ENCODE measurements around the gene ACOX1. TPM values are rescaled to one million over a fixed set of nuclear protein-coding genes. Genes with fewer than 3 reads are reported as not detected.

Gene ACOX1
- total and polyA plus RNA-seq, 8 donors, result 25.6 to 81.0 (median 31.9) TPM

- intact Hi-C loops (cut with DNase I), result no loop called here
- no peaks in the 10 kb centered on the region for H3K4me1 ChIP-seq
- H3K27ac ChIP-seq, result no peak overlapping the region
- DNase-seq (peak in 1 of 4 donors; percentile 62), ATAC-seq (no peak)
- H3K4me3 ChIP-seq, result no peak overlapping the region
- TF ChIP-seq CTCF (IDR thresholded peaks at IDR 0.05), result no peak
- H3K36me3 ChIP-seq, result peaks cover 0 to 9% of the 10 kb centered on the region in 2 donors
- H3K27me3 ChIP-seq, result no peaks in the 10 kb centered on the region
- H3K9me3 ChIP-seq, result no peaks in the 10 kb centered on the region
Observed at GRCh38 chr17:75919611-75920010, 59.4 kb downstream of the ACOX1 start.

- H3K36me3 ChIP-seq, result peaks cover 0 to 20% of the 10 kb centered on the region in 2 donors
- H3K27ac ChIP-seq, result no peak overlapping the region
Observed at GRCh38 chr17:75917917-75918445, 61.0 kb downstream of the ACOX1 start.

GRCh38 chr17:75917141-75917916, 61.6 kb downstream of the ACOX1 start:
- ATAC-seq, result no peak
- no peak for DNase-seq
- intact Hi-C loops (cut with DNase I), result no loop called here
- no peaks in the 10 kb centered on the region for H3K4me1 ChIP-seq
- no peak for TF ChIP-seq CTCF (IDR thresholded peaks at IDR 0.05)
- peaks cover 0 to 20% of the 10 kb centered on the region in 2 donors for H3K36me3 ChIP-seq
- no peaks in the 10 kb centered on the region for H3K27me3 ChIP-seq
- no peaks in the 10 kb centered on the region for H3K9me3 ChIP-seq
- no peak overlapping the region for H3K4me3 ChIP-seq
- H3K27ac ChIP-seq, result no peak overlapping the region

More at GRCh38 chr17:75917917-75918445, 61.0 kb downstream of the ACOX1 start:
- intact Hi-C loops (cut with DNase I), result no loop called here
- ATAC-seq (no peak), DNase-seq (no peak)
- H3K4me1 ChIP-seq, result no peaks in the 10 kb centered on the region
- H3K4me3 ChIP-seq, result no peak overlapping the region
- H3K9me3 ChIP-seq, result no peaks in the 10 kb centered on the region
- H3K27me3 ChIP-seq, result no peaks in the 10 kb centered on the region
- TF ChIP-seq CTCF (IDR thresholded peaks at IDR 0.05), result no peak

GRCh38 chr17:75915268-75915667, 63.7 kb downstream of the ACOX1 start:
- H3K27me3 ChIP-seq, result no peaks in the 10 kb centered on the region
- H3K4me3 ChIP-seq, result no peak overlapping the region
- intact Hi-C loops (cut with DNase I), result no loop called here
- no peak overlapping the region for H3K27ac ChIP-seq
- no peak for ATAC-seq
- H3K4me1 ChIP-seq, result peaks cover 2 to 6% of the 10 kb centered on the region in 2 donors
- DNase-seq, result no peak
- TF ChIP-seq CTCF (IDR thresholded peaks at IDR 0.05), result no peak
- no peaks in the 10 kb centered on the region for H3K9me3 ChIP-seq
- peaks cover 0 to 20% of the 10 kb centered on the region in 2 donors for H3K36me3 ChIP-seq

- DNase-seq, result no peak
- Histone ChIP-seq H3K4me3 (no peak overlapping the region), H3K27ac (no peak overlapping the region), H3K4me1 (peaks cover 4 to 11% of the 10 kb centered on the region in 2 donors), H3K36me3 (peaks cover 0 to 20% of the 10 kb centered on the region in 2 donors), H3K27me3 (no peaks in the 10 kb centered on the region), H3K9me3 (no peaks in the 10 kb centered on the region)
- TF ChIP-seq CTCF (IDR thresholded peaks at IDR 0.05), result no peak
- ATAC-seq, result no peak
- intact Hi-C loops (cut with DNase I), result no loop called here
Observed at GRCh38 chr17:75914643-75915267, 64.2 kb downstream of the ACOX1 start.

All from left lung (tissue), 10 donors.